K562 (cell line): ENCODE measurements around the gene TSGA10IP. TPM values are rescaled to one million over a fixed set of nuclear protein-coding genes. Genes with fewer than 3 reads are reported as not detected.

Source experiments
- ATAC-seq: fragments of 200-7000 bp; cut with Tn5 transposase; 3 replicates; pipeline ENCODE4 v1.9.1; 2020; ENCODE audit warnings: moderate library complexity
- BruUV-seq: library from RNA; stranded (reverse); fragments of 400-500 nt; replicated peaks from 2 replicates; lab custom pipeline; 2021; lab: Mats Ljungman, UMichigan
- CTCF ChIA-PET: fragments of 300-600 bp; formaldehyde crosslinking; extraction: SDS; loops from one replicate; lab custom pipeline; 2021; ENCODE audit warnings: low intra/inter-chr PET ratio; lab: Yijun Ruan, JAX
- POLR2A ChIA-PET: fragments of 300-600, 350-650 bp; sonication (Branson Sonifier 250); formaldehyde crosslinking; extraction: SDS; loops from one replicate; lab custom pipeline; 2021; ENCODE audit warnings: antibody characterized with exemption, inconsistent platforms; lab: Yijun Ruan, JAX
- DNase-seq, 4 experiments: peaks; one replicate each; pipeline versions ENCODE4 v3.0.0 to v3.0.0-alpha.2; 2011 to 2018; ENCODE audit warnings: low spot score in 3 of 4, mixed read lengths in 3 of 4; ENCODE audit errors: extremely low read depth in 1 of 4
- FAIRE-seq: peaks from 2 replicates; lab custom pipeline; 2011; peaks lifted over from hg19 to GRCh38; lab: Jason Lieb, UNC
- H2AFZ ChIP-seq: 2 replicates; pipeline ENCODE4 v1.6.0; 2011; ENCODE audit warnings: low read depth, low read length, control low read depth, inconsistent platforms
- H3K27ac ChIP-seq: fragments of 200-600 bp; 3 replicates; pipeline ENCODE4 v1.8.0; 2011; ENCODE audit warnings: low read depth, mild to moderate bottlenecking, control low read depth, inconsistent platforms, low read length, moderate library complexity, mixed read lengths; ENCODE audit errors: extremely low read depth
- H3K27me3 ChIP-seq, 2 experiments: fragments of 300-600 bp in 1 of 2; 2 replicates in 1 of 2; 3 replicates in 1 of 2; pipeline versions ENCODE4 v1.6.0 to v1.8.0; 2011; ENCODE audit warnings: inconsistent platforms in 2 of 2, low read length in 2 of 2, mild to moderate bottlenecking in 1 of 2, mixed read lengths in 1 of 2, moderate library complexity in 1 of 2; ENCODE audit not compliant: control insufficient read depth in 2 of 2, insufficient read depth in 2 of 2
- H3K36me3 ChIP-seq: fragments of 300-600 bp; 3 replicates; pipeline ENCODE4 v1.8.0; 2011; ENCODE audit warnings: mild to moderate bottlenecking, low read length, inconsistent platforms; ENCODE audit not compliant: control insufficient read depth, insufficient read depth
- H3K4me1 ChIP-seq, 2 experiments: fragments of 200-600 bp in 1 of 2; replicated peaks in 1 of 2; 2 replicates in 1 of 2; 3 replicates in 1 of 2; pipeline versions ENCODE4 v1.5.1 to v1.8.0; 2011; ENCODE audit warnings: inconsistent platforms in 2 of 2, low read length in 2 of 2, mild to moderate bottlenecking in 1 of 2, mixed read lengths in 1 of 2, moderate library complexity in 1 of 2; ENCODE audit not compliant: control insufficient read depth in 2 of 2, insufficient read depth in 2 of 2
- H3K4me2 ChIP-seq: 2 replicates; pipeline ENCODE4 v1.6.1; 2011; ENCODE audit warnings: low read length, control low read depth, inconsistent platforms, mixed read lengths; ENCODE audit not compliant: insufficient read depth
- H3K4me3 ChIP-seq: fragments of 200-600 bp; sonication (generic), shearing (Covaris generic); 2 replicates; pipeline ENCODE4 v1.5.1; 2016; ENCODE audit warnings: control low read depth, inconsistent platforms
- H3K79me2 ChIP-seq: fragments of 200-600 bp; 3 replicates; pipeline ENCODE4 v1.8.0; 2011; ENCODE audit warnings: low read length, inconsistent platforms; ENCODE audit not compliant: control insufficient read depth, insufficient read depth
- H3K9ac ChIP-seq, 2 experiments: 2 replicates each; pipeline versions ENCODE4 v1.6.0 to v1.6.1; 2011; ENCODE audit warnings: low read depth in 2 of 2, low read length in 2 of 2, control low read depth in 1 of 2, inconsistent platforms in 1 of 2, mild to moderate bottlenecking in 1 of 2, mixed read lengths in 1 of 2; ENCODE audit not compliant: insufficient read depth in 1 of 2
- H3K9me1 ChIP-seq: one replicate; pipeline ENCODE4 v1.6.0; 2011; ENCODE audit warnings: inconsistent platforms, mild to moderate bottlenecking, low read length, moderate library complexity; ENCODE audit not compliant: control insufficient read depth, insufficient read depth
- H3K9me3 ChIP-seq: replicated peaks from 2 replicates; pipeline ENCODE4 v1.5.1; 2011; ENCODE audit warnings: low read depth, low read length, inconsistent platforms; ENCODE audit not compliant: control insufficient read depth, insufficient read depth
- H4K20me1 ChIP-seq: replicated peaks from 2 replicates; pipeline ENCODE4 v1.6.1; 2011; ENCODE audit warnings: low read length, inconsistent platforms, mixed read lengths; ENCODE audit not compliant: control insufficient read depth, insufficient read depth
- NR2F6 ChIP-seq: fragments of 450-650 bp; formaldehyde crosslinking; IDR thresholded peaks from 2 replicates; pipeline ENCODE4 v1.4.0; 2020; ENCODE audit warnings: mild to moderate bottlenecking
- POLR2G ChIP-seq: fragments of 200-400 bp; formaldehyde crosslinking; IDR thresholded peaks from 2 replicates; pipeline ENCODE4 v1.6.1; 2017; ENCODE audit warnings: low read depth, mild to moderate bottlenecking, antibody characterized with exemption, low read length, moderate library complexity
- RBFOX2 ChIP-seq: fragments of 200-400 bp; formaldehyde crosslinking; IDR thresholded peaks from 2 replicates; pipeline ENCODE4 v1.6.1; 2017; ENCODE audit warnings: low read depth, mild to moderate bottlenecking, low read length, moderate library complexity
- TGIF2 ChIP-seq: sonication (generic); formaldehyde crosslinking; IDR thresholded peaks from 2 replicates; pipeline ENCODE4 v1.8.1; 2022; ENCODE audit warnings: mild to moderate bottlenecking, missing genetic modification reagents, moderate library complexity
- WGBS: fragments of 100-300 bp; shearing (Covaris generic); methylation state at CpG from one replicate; pipeline ENCODE4 v1.1.6; 2016; ENCODE audit warnings: low coverage, mixed read lengths; ENCODE audit not compliant: insufficient coverage; ENCODE audit errors: missing lambda C conversion rate; 5-methylcytosine and 5-hydroxymethylcytosine counted together
- in situ Hi-C: fragments of 300-500 bp; cut with MboI; formaldehyde crosslinking; loops from 4 replicates; pipeline ENCODE4 v1.15.0; 2018; ENCODE audit warnings: inconsistent platforms, mixed read lengths
- intact Hi-C: fragments of 100-400 bp; cut with micrococcal nuclease; formaldehyde crosslinking; loops from 2 replicates; pipeline ENCODE4 v1.14.2; 2022
- polyA plus RNA-seq, 8 experiments: library from polyadenylated mRNA; depleted of rRNA in 4 of 8; stranded (reverse) in 5 of 8; unstranded in 3 of 8; fragments of >200 nt; fragmentation: Nextera tagmentation in 2 of 8; fragmentation: Illumina TruSeq in 1 of 8; extraction: Ambion mirVana in 2 of 8; extraction: Trizol in 1 of 8; gene quantifications; 2 replicates each; pipeline versions ENCODE4 v1.2.1 to v1.2.3, GENCODE V29; 2011 to 2014; ENCODE audit warnings: inconsistent platforms in 1 of 8, missing spikeins in 1 of 8
- total RNA-seq, 7 experiments: library from RNA; depleted of rRNA in 6 of 7; stranded (reverse); fragments of >200 nt in 6 of 7; fragmentation: Illumina TruSeq in 2 of 7; extraction: Trizol in 2 of 7; gene quantifications; 2 replicates each; pipeline versions ENCODE4 v1.2.1 to v1.2.3, GENCODE V29; 2011 to 2021; ENCODE audit warnings: low replicate concordance in 1 of 7

The TSGA10IP gene
- total and polyA plus RNA-seq, 9 of the 15 experiments (the other 6 are each of a cell fraction or from before 2014, with no cell fraction given) = not detected

- TF ChIP-seq NR2F6 (no peak), RBFOX2 (0 out of 2 replicates have a peak, but pooled peaks have one; percentile 14)
- no peak for ATAC-seq
- intact Hi-C loops = no loop called here
- peaks cover 12 to 29% of the 10 kb centered on the region in 2 experiments; a peak in 4 of 5 replicates for H3K4me1 ChIP-seq
- H3K36me3 ChIP-seq = peaks cover 71% of the 10 kb centered on the region; the same call in 2 of the 3 replicates
- peaks cover 32% of the 10 kb centered on the region for H3K79me2 ChIP-seq
- no peak overlapping the region for H3K27ac ChIP-seq
- H3K9me1 ChIP-seq = peaks cover 3% of the 10 kb centered on the region
- no peak for FAIRE-seq
- H3K9ac ChIP-seq = peak overlapping the region in 1 of 2 experiments; percentile 6; a peak in 1 of 4 replicates
- in situ Hi-C loops = no loop called here
- ChIA-PET CTCF (interaction anchor here (0.5 kb wide), 1 partner anchor 1353 kb away, joined by 3 read pairs; no protein-coding TSS in a partner anchor), POLR2A (interaction anchor here (0.6 to 1.0 kb wide), 2 partner anchors 19 to 79 kb away, joined by 3 to 5 read pairs; no protein-coding TSS in a partner anchor)
- no peak overlapping the region for H3K4me2 ChIP-seq
- BruUV-seq = TSS peak; percentile 38
- 97% methylated on average over 34 of the region's 36 CpGs for WGBS
- no peaks in the 10 kb centered on the region for H3K27me3 ChIP-seq
- 0 out of 2 replicates have a peak, but pooled peaks cover 2% of the 10 kb centered on the region for H4K20me1 ChIP-seq
- H3K4me3 ChIP-seq = no peak overlapping the region
- no peak for DNase-seq
- no peak overlapping the region for H2AFZ ChIP-seq
- no peaks in the 10 kb centered on the region for H3K9me3 ChIP-seq
Observed at GRCh38 chr11:65965986-65966762, 20.9 kb downstream of the TSGA10IP start.

GRCh38 chr11:65967329-65967934 is 22.2 kb downstream of the TSGA10IP start:
- Histone ChIP-seq H3K9ac (no peak overlapping the region; a peak in 1 of 4 replicates), H3K27ac (no peak overlapping the region), H2AFZ (no peak overlapping the region), H3K36me3 (peaks cover 79% of the 10 kb centered on the region), H3K4me1 (peaks cover 11 to 26% of the 10 kb centered on the region in 2 experiments; a peak in 4 of 5 replicates), H3K4me3 (no peak overlapping the region), H3K9me1 (peaks cover 3% of the 10 kb centered on the region), H3K4me2 (no peak overlapping the region), H4K20me1 (0 out of 2 replicates have a peak, but pooled peaks cover 2% of the 10 kb centered on the region), H3K27me3 (no peaks in the 10 kb centered on the region), H3K79me2 (peaks cover 20% of the 10 kb centered on the region), H3K9me3 (no peaks in the 10 kb centered on the region)
- CTCF ChIA-PET = no interaction called here
- intact Hi-C loops = no loop called here
- in situ Hi-C loops = no loop called here
- no TSS peak for BruUV-seq
- TF ChIP-seq TGIF2 (no peak), POLR2G (0 out of 2 replicates have a peak, but pooled peaks have one; percentile 28), RBFOX2 (peak; percentile 63)
- DNase-seq = no peak
- no peak for FAIRE-seq
- ATAC-seq = no peak
- 97% methylated on average over 18 of the region's 30 CpGs for WGBS
- POLR2A ChIA-PET = interaction anchor here (0.7 kb wide), 1 partner anchor 346 kb away, joined by 4 read pairs; no protein-coding TSS in a partner anchor
